Colonic mucosa (tissue), 4 donors: ENCODE measurements around the gene MYO9A. TPM values are rescaled to one million over a fixed set of nuclear protein-coding genes. Genes with fewer than 3 reads are reported as not detected.
A peak's percentile ranks its signal among the peaks of the same experiment; 100 is the strongest.

ENCODE experiments used
- DNase-seq: peaks from one replicate; pipeline ENCODE4 v3.0.0-alpha.2; 2020
- H3K27ac ChIP-seq: fragments of 200-600 bp; one replicate; pipeline ENCODE4 v1.8.0; 2021
- H3K27me3 ChIP-seq: fragments of 200-600 bp; one replicate; pipeline ENCODE4 v1.8.0; 2021
- H3K36me3 ChIP-seq: fragments of 200-600 bp; one replicate; pipeline ENCODE4 v1.8.0; 2021
- H3K4me1 ChIP-seq: fragments of 200-600 bp; one replicate; pipeline ENCODE4 v1.8.0; 2021; ENCODE audit warnings: mild to moderate bottlenecking
- H3K4me3 ChIP-seq: fragments of 200-600 bp; one replicate; pipeline ENCODE4 v1.8.0; 2021
- H3K9ac ChIP-seq, 2 donors: one replicate each; pipeline ENCODE4 v1.7.0; 2013; ENCODE audit warnings: control low read depth in 2 of 2, low read depth in 2 of 2, low read length in 2 of 2
- H3K9me3 ChIP-seq: fragments of 200-600 bp; one replicate; pipeline ENCODE4 v1.8.0; 2021
- intact Hi-C: fragments of 100-400 bp; cut with DNase I; formaldehyde crosslinking; loops from one replicate; pipeline ENCODE4 v1.14.1; 2022
- total RNA-seq, 2 donors: library from RNA; stranded (reverse); fragmentation: NEBNext Ultra II Directional in 1 of 2; extraction: Animal tissue kit (Norgen Biotek cat#: 25700) in 1 of 2; gene quantifications; one replicate each; pipeline ENCODE4 v1.2.1, GENCODE V29; 2021
- TF ChIP-seq, protein P1 (sequence below): fragments of 200-600 bp; IDR thresholded peaks from one replicate; pipeline ENCODE4 v1.8.0; 2022; ENCODE audit warnings: antibody characterized with exemption, mild to moderate bottlenecking
- donor health status: healthy.
- donor health status: DM: no; HTN: no; CAD: no.
- donor health status: DM: no; HTN: no; CAD: no.

MYO9A gene
- total RNA-seq, 2 donors from 2014 or later = 27.5 to 34.3 TPM

DNA sequence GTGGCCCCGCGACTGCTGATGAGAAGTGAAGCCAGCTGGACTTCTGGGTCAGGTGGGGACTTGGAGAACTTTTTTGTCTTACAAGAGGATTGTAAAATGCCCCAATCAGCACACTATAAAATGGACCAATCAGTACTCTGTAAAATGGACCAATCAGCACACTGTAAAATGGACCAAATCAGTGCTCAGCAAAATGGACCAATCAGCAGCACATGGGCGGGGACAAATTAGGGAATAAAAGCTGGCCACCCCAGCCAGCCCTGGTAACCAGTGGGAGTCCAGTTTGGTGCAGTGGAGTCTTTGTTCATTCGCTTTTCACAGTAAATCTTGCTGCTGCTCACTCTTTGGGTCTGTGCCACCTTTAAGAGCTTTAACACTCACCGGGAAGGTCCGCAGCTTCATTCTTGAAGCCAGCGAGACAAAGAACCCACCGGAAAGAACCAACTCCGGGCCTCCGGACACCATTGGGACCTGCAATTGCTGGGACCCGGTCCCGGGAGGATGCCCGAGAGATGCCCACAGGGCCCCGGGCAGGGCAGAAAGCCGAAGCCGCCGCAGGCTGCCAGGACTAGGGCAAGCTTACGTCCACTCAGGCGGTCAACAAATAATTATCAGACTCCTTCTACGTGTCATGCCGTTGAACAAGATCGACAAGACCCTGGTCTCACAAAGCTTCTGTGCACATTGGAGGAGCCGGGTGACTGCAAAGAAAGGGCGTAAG, 315.9 kb downstream of the MYO9A start:
- TF ChIP-seq, protein P1, sequence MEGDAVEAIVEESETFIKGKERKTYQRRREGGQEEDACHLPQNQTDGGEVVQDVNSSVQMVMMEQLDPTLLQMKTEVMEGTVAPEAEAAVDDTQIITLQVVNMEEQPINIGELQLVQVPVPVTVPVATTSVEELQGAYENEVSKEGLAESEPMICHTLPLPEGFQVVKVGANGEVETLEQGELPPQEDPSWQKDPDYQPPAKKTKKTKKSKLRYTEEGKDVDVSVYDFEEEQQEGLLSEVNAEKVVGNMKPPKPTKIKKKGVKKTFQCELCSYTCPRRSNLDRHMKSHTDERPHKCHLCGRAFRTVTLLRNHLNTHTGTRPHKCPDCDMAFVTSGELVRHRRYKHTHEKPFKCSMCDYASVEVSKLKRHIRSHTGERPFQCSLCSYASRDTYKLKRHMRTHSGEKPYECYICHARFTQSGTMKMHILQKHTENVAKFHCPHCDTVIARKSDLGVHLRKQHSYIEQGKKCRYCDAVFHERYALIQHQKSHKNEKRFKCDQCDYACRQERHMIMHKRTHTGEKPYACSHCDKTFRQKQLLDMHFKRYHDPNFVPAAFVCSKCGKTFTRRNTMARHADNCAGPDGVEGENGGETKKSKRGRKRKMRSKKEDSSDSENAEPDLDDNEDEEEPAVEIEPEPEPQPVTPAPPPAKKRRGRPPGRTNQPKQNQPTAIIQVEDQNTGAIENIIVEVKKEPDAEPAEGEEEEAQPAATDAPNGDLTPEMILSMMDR = no peak
- DNase-seq = no peak
- Histone ChIP-seq H3K4me3 (no peak overlapping the region), H3K9me3 (no peaks in the 10 kb centered on the region), H3K36me3 (no peaks in the 10 kb centered on the region), H3K9ac (no peak overlapping the region), H3K4me1 (no peaks in the 10 kb centered on the region), H3K27ac (no peak overlapping the region), H3K27me3 (no peaks in the 10 kb centered on the region)
- intact Hi-C loops = loop anchor here (2.0 to 5.0 kb wide), 2 partner anchors 57 to 355 kb away; no protein-coding TSS in a partner anchor

DNA sequence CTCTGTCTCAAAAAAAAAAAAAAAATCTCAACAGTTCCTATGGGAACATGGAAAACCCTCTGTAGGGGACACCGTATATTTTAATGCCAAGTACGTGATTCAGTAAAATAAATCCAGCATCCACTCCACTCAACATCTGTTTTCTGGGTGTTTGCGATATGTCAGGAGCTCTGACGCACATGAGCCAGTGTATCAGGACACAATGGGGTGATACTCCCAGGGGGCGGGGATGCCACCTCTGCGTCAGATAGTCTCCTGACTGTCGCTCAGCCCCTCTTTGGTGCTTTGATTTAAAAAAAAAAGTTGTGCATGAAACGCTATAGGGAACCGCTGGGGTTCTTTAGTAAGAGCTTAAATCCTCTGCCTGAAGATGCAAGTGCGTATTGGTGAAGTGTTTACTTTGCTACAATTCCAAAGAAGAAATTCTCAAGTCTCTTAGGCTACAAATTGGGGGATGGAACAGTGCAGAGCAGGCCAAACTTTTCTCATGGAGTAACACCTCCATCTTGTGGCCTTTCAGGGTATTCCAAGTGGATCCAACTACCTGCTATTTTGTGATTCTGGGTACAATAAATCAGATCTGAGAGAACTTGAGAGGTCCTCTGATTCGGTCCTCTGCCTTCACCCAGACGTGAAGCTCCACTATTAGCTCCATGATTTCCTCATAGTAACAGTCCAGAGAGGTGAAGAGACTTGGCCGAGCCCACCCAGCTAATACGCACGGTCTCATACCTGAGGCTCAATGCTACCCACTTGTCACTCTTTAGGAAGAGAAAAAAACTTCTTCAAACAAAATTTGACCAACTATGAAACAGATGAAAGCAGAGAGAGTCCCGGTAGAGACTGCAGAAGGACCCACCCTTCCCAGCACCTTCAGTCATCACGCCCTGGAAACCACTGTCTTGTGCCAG, 316.9 kb downstream of the MYO9A start:
- peak; percentile 59 for DNase-seq
- TF ChIP-seq, protein P1 = peak; percentile 70
- no peak overlapping the region for H3K27ac ChIP-seq
- H3K4me3 ChIP-seq = no peak overlapping the region
- intact Hi-C loops = loop anchor here (2.0 to 5.0 kb wide), 2 partner anchors 56 to 354 kb away; no protein-coding TSS in a partner anchor
- no peaks in the 10 kb centered on the region for H3K4me1 ChIP-seq
- no peaks in the 10 kb centered on the region for H3K9me3 ChIP-seq
- H3K27me3 ChIP-seq = no peaks in the 10 kb centered on the region
- no peak overlapping the region for H3K9ac ChIP-seq
- no peaks in the 10 kb centered on the region for H3K36me3 ChIP-seq

DNA sequence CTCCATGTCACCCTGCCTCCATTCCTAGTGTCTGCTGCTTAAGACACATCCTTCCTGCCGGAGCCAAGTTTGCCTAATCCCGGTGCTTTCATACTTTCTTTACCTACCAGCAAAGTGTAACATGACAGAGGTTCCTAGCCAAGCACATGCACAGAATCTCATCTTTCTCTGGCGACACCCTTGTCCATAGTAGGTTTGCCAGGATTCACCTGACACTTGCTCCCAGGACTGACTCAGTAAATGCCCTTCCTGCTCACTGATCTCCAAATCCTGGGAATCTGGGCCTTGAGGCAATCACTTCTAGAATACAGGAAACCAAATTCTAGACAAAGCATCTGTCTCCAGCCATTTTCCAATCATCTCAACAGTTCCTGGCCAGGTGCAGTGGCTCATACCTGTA, 317.8 kb downstream of the MYO9A start:
- no peak for DNase-seq
- TF ChIP-seq, protein P1 = no peak
- Histone ChIP-seq H3K9ac (no peak overlapping the region), H3K36me3 (no peaks in the 10 kb centered on the region), H3K4me3 (no peak overlapping the region), H3K4me1 (no peaks in the 10 kb centered on the region), H3K27me3 (no peaks in the 10 kb centered on the region), H3K27ac (no peak overlapping the region), H3K9me3 (no peaks in the 10 kb centered on the region)
- intact Hi-C loops = loop anchor here (2.0 to 5.0 kb wide), 2 partner anchors 55 to 353 kb away; no protein-coding TSS in a partner anchor

DNA sequence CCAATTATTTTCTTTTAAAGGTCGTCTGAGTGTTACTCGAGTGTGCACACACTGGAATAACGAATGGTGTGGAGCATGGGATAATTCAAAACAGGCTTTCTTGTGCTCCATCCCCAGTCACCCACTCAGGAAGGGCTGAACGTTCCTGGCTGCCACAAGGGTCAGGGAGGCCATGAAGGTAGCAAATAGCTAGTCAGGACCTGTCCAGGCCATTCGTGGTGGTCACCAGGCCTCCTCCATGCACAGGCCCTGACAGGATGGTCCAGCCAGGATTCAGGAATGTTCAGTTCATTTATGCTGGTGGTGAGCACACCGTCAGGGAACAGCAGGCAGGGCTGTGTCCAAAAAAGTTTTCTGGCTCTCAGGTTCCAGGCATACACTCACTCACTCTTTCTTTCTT, 319.3 kb downstream of the MYO9A start:
- H3K4me1 ChIP-seq = no peaks in the 10 kb centered on the region
- no peaks in the 10 kb centered on the region for H3K36me3 ChIP-seq
- no peaks in the 10 kb centered on the region for H3K27me3 ChIP-seq
- TF ChIP-seq, protein P1 = no peak
- intact Hi-C loops = no loop called here
- no peak overlapping the region for H3K9ac ChIP-seq
- H3K4me3 ChIP-seq = no peak overlapping the region
- no peak overlapping the region for H3K27ac ChIP-seq
- no peak for DNase-seq
- no peaks in the 10 kb centered on the region for H3K9me3 ChIP-seq

DNA sequence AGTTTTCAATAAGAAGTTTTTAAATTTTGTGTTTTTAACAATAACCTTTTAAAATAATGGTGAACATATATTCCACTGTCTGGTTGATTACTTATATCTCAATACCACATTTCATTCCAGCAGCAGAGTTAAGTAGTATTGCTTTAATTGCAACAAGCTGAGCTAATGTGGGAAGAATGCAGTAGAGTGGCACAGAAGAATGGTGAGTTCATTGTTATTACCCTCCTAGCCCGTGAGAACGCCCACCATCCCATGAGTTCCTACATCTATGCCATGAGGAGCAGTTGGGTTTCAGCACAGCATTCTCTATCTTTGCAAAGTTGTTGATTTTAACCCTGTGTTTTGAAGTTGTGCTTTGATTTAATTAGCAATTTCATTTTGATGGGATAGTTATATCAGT, 325.4 kb downstream of the MYO9A start:
- DNase-seq = no peak

More for the DNA sequence above, 325.4 kb downstream of the MYO9A start:
- Histone ChIP-seq H3K9ac (no peak overlapping the region), H3K4me1 (no peaks in the 10 kb centered on the region), H3K27ac (no peak overlapping the region), H3K36me3 (no peaks in the 10 kb centered on the region), H3K27me3 (no peaks in the 10 kb centered on the region), H3K9me3 (no peaks in the 10 kb centered on the region), H3K4me3 (no peak overlapping the region)
- TF ChIP-seq, protein P1 = no peak
- intact Hi-C loops = no loop called here
